ENCODE data around the gene ZNF750. TPM values are rescaled to one million over a fixed set of nuclear protein-coding genes. Genes with fewer than 3 reads are reported as not detected.
"Not testable (repeated sequence)": the region's sequence is repeated elsewhere in the genome, so short reads cannot be mapped to it uniquely, and the experiment has no call there.

Gene ZNF750
- total RNA-seq, 1 donor from 2014 or later = not detected

- no peak for DNase-seq (ENCODE audit: low spot score)
Measured at GRCh38 chr17:82793974-82794630, 45.7 kb downstream of the ZNF750 start.

GRCh38 chr17:82791532-82791931, 48.3 kb downstream of the ZNF750 start:
- DNase-seq (ENCODE audit: low spot score) = no peak

GRCh38 chr17:82790391-82790790, 49.4 kb downstream of the ZNF750 start:
- DNase-seq (ENCODE audit: low spot score) = no peak

- DNase-seq (ENCODE audit: low spot score) = no peak
Measured at GRCh38 chr17:82789806-82790205, 50.0 kb downstream of the ZNF750 start.

- no peak for DNase-seq (ENCODE audit: low spot score)
Measured at GRCh38 chr17:82789051-82789592, 50.7 kb downstream of the ZNF750 start.

GRCh38 chr17:82788206-82789001, 51.4 kb downstream of the ZNF750 start:
- DNase-seq (ENCODE audit: low spot score) = no peak

GRCh38 chr17:82787081-82787848, 52.6 kb downstream of the ZNF750 start:
- no peak for DNase-seq (ENCODE audit: low spot score)

GRCh38 chr17:82786427-82786826, 53.4 kb downstream of the ZNF750 start:
- no peak for DNase-seq (ENCODE audit: low spot score)

GRCh38 chr17:82785581-82785980, 54.2 kb downstream of the ZNF750 start:
- DNase-seq (ENCODE audit: low spot score) = not testable (repeated sequence)

- DNase-seq (ENCODE audit: low spot score) = no peak
Measured at GRCh38 chr17:82783498-82783897, 56.3 kb downstream of the ZNF750 start.

GRCh38 chr17:82782657-82783207, 57.1 kb downstream of the ZNF750 start:
- DNase-seq (ENCODE audit: low spot score) = no peak

GRCh38 chr17:82781894-82782274, 57.9 kb downstream of the ZNF750 start:
- DNase-seq (ENCODE audit: low spot score) = peak; percentile 85

- no peak for DNase-seq (ENCODE audit: low spot score)
Measured at GRCh38 chr17:82780971-82781893, 58.6 kb downstream of the ZNF750 start.

- no peak for DNase-seq (ENCODE audit: low spot score)
Measured at GRCh38 chr17:82780195-82780594, 59.6 kb downstream of the ZNF750 start.

GRCh38 chr17:82779541-82779940, 60.3 kb downstream of the ZNF750 start:
- no peak for DNase-seq (ENCODE audit: low spot score)

Other genes with a start within 250 kb of the ZNF750 start
- gene WDR45B, start 191.6 kb downstream of the ZNF750 start, total RNA-seq = 86.6 TPM
- gene RAB40B, start 141.3 kb downstream of the ZNF750 start, total RNA-seq = 27.6 TPM
- gene FN3KRP, start 123.3 kb downstream of the ZNF750 start, total RNA-seq = 38.5 TPM
- 46.8 TPM for gene FN3K, start 104.4 kb downstream of the ZNF750 start, total RNA-seq
- gene TBCD, start 88.0 kb downstream of the ZNF750 start, total RNA-seq = 96.5 TPM
- gene METRNL, start 239.6 kb upstream of the ZNF750 start, total RNA-seq = 45.8 TPM

Data from mucosa of gallbladder (tissue), 1 donor.